IMR-90 (cell line): ENCODE measurements around the gene ZBTB39. TPM values are rescaled to one million over a fixed set of nuclear protein-coding genes. Genes with fewer than 3 reads are reported as not detected.

ENCODE experiments used
- ATAC-seq: fragments of 200-7000 bp; cut with Tn5 transposase; 2 replicates; pipeline ENCODE4 v1.9.1; 2020; ENCODE audit warnings: low read depth, mild to moderate bottlenecking, moderate library complexity
- BruUV-seq: library from RNA; stranded (reverse); fragments of 400-500 nt; replicated peaks from 2 replicates; lab custom pipeline; 2021; lab: Mats Ljungman, UMichigan
- CTCF ChIA-PET: fragments of 300-600 bp; formaldehyde crosslinking; extraction: SDS; loops from one replicate; lab custom pipeline; 2021; ENCODE audit warnings: antibody characterized with exemption; lab: Yijun Ruan, JAX
- POLR2A ChIA-PET: fragments of 300-600 bp; sonication (Branson Sonifier 250); formaldehyde crosslinking; loops from one replicate; lab custom pipeline; 2022; ENCODE audit warnings: antibody characterized with exemption; ENCODE audit not compliant: unreplicated experiment; lab: Charles Lee
- DNase-seq: peaks from one replicate; pipeline ENCODE4 v3.0.0; 2013
- H2AFZ ChIP-seq: replicated peaks from 2 replicates; pipeline ENCODE3; 2013; ENCODE audit warnings: low read length, mild to moderate bottlenecking; ENCODE audit not compliant: poor library complexity
- H2AK5ac ChIP-seq: 2 replicates; pipeline ENCODE4 v1.6.1; 2013; ENCODE audit warnings: low read depth, low read length, inconsistent platforms
- H2AK9ac ChIP-seq: replicated peaks from 2 replicates; pipeline ENCODE3; 2013; ENCODE audit warnings: mild to moderate bottlenecking, low read depth, low read length, moderate library complexity; ENCODE audit not compliant: poor library complexity
- H2BK120ac ChIP-seq: 2 replicates; pipeline ENCODE4 v1.6.1; 2013; ENCODE audit warnings: low read depth, low read length, inconsistent platforms
- H2BK15ac ChIP-seq: 3 replicates; pipeline ENCODE4 v1.6.1; 2013; ENCODE audit warnings: low read depth, low read length, inconsistent platforms
- H2BK20ac ChIP-seq: 2 replicates; pipeline ENCODE4 v1.6.1; 2013; ENCODE audit warnings: low read depth, mild to moderate bottlenecking, inconsistent platforms, low read length, moderate library complexity
- H2BK5ac ChIP-seq: 2 replicates; pipeline ENCODE4 v1.6.1; 2013; ENCODE audit warnings: mild to moderate bottlenecking, low read depth, low read length, inconsistent platforms; ENCODE audit not compliant: poor library complexity, severe bottlenecking
- H3K14ac ChIP-seq: replicated peaks from 2 replicates; pipeline ENCODE4 v1.6.1; 2013; ENCODE audit warnings: low read depth, low read length, inconsistent platforms
- H3K18ac ChIP-seq: 2 replicates; pipeline ENCODE4 v1.6.1; 2013; ENCODE audit warnings: low read depth, low read length, control low read depth
- H3K23ac ChIP-seq: 2 replicates; pipeline ENCODE4 v1.6.1; 2013; ENCODE audit warnings: low read depth, low read length, inconsistent platforms
- H3K27ac ChIP-seq: 2 replicates; pipeline ENCODE4 v1.5.1; 2013; ENCODE audit warnings: mild to moderate bottlenecking, control low read depth, low read length; ENCODE audit not compliant: insufficient read depth
- H3K27me3 ChIP-seq: 2 replicates; pipeline ENCODE4 v1.6.1; 2013; ENCODE audit warnings: low read length; ENCODE audit not compliant: control insufficient read depth, insufficient read depth
- H3K36me3 ChIP-seq: 2 replicates; pipeline ENCODE4 v1.6.1; 2013; ENCODE audit warnings: low read length, mixed read lengths; ENCODE audit not compliant: control insufficient read depth, insufficient read depth
- H3K4ac ChIP-seq: 2 replicates; pipeline ENCODE4 v1.6.1; 2013; ENCODE audit warnings: low read depth, low read length, inconsistent platforms
- H3K4me1 ChIP-seq: 2 replicates; pipeline ENCODE4 v1.6.1; 2013; ENCODE audit warnings: low read length, mixed read lengths; ENCODE audit not compliant: control insufficient read depth, insufficient read depth
- H3K4me2 ChIP-seq: 2 replicates; pipeline ENCODE4 v1.6.1; 2013; ENCODE audit warnings: low read depth, mild to moderate bottlenecking, control low read depth, low read length, moderate library complexity
- H3K4me3 ChIP-seq: 2 replicates; pipeline ENCODE4 v1.5.1; 2013; ENCODE audit warnings: low read depth, mild to moderate bottlenecking, control low read depth, low read length, moderate library complexity; ENCODE audit not compliant: insufficient read depth
- H3K56ac ChIP-seq: 2 replicates; pipeline ENCODE4 v1.6.1; 2013; ENCODE audit warnings: low read length, inconsistent platforms; ENCODE audit not compliant: insufficient read depth; ENCODE audit errors: extremely low read depth
- H3K79me1 ChIP-seq, 2 experiments: 2 replicates each; pipeline ENCODE4 v1.6.1; 2013; ENCODE audit warnings: low read length in 2 of 2, inconsistent platforms in 1 of 2, low read depth in 1 of 2
- H3K9ac ChIP-seq: 2 replicates; pipeline ENCODE4 v1.6.1; 2013; ENCODE audit warnings: low read depth, low read length, control low read depth
- H3K9me1 ChIP-seq: 2 replicates; pipeline ENCODE4 v1.6.1; 2013; ENCODE audit warnings: low read length, inconsistent platforms; ENCODE audit not compliant: insufficient read depth
- H3K9me3 ChIP-seq: 2 replicates; pipeline ENCODE4 v1.6.1; 2013; ENCODE audit warnings: low read length; ENCODE audit not compliant: control insufficient read depth, insufficient read depth
- H4K20me1 ChIP-seq: 2 replicates; pipeline ENCODE4 v1.6.1; 2013; ENCODE audit warnings: low read length, inconsistent platforms; ENCODE audit not compliant: insufficient read depth
- H4K5ac ChIP-seq: 2 replicates; pipeline ENCODE4 v1.6.1; 2013; ENCODE audit warnings: mild to moderate bottlenecking, low read depth, low read length, control low read depth
- H4K8ac ChIP-seq, 2 experiments: 2 replicates each; pipeline ENCODE4 v1.6.1; 2013; ENCODE audit warnings: low read depth in 2 of 2, low read length in 2 of 2, control low read depth in 1 of 2, inconsistent platforms in 1 of 2
- H4K91ac ChIP-seq: 2 replicates; pipeline ENCODE4 v1.6.1; 2013; ENCODE audit warnings: low read depth, low read length, inconsistent platforms; ENCODE audit not compliant: insufficient read depth
- BHLHE40 ChIP-seq: fragments of 150-350 bp; IDR thresholded peaks from 2 replicates; pipeline ENCODE4 v1.6.1; 2016; ENCODE audit warnings: mild to moderate bottlenecking, low read depth, low read length
- CEBPB ChIP-seq: IDR thresholded peaks from 2 replicates; pipeline ENCODE4 v1.6.1; 2012; ENCODE audit warnings: low read depth, low read length, improper control_type of control experiment
- CHD1 ChIP-seq: IDR thresholded peaks from 2 replicates; pipeline ENCODE4 v1.6.1; 2012; ENCODE audit warnings: low read depth, low read length, improper control_type of control experiment
- ELK1 ChIP-seq: fragments of 150-350 bp; IDR thresholded peaks from 2 replicates; pipeline ENCODE4 v1.6.1; 2016; ENCODE audit warnings: low read depth, mild to moderate bottlenecking, low read length, moderate library complexity, borderline replicate concordance
- FOS ChIP-seq: fragments of 150-350 bp; IDR thresholded peaks from 2 replicates; pipeline ENCODE4 v1.6.1; 2016; ENCODE audit warnings: low read depth, low read length
- MAFK ChIP-seq: IDR thresholded peaks from 2 replicates; pipeline ENCODE4 v1.6.1; 2012; ENCODE audit warnings: low read depth, low read length, improper control_type of control experiment
- MAZ ChIP-seq: IDR thresholded peaks from 2 replicates; pipeline ENCODE4 v1.6.1; 2012; ENCODE audit warnings: low read depth, mild to moderate bottlenecking, low read length, improper control_type of control experiment, moderate library complexity, borderline replicate concordance
- MXI1 ChIP-seq: IDR thresholded peaks from 2 replicates; pipeline ENCODE4 v1.6.1; 2012; ENCODE audit warnings: low read depth, mild to moderate bottlenecking, low read length, moderate library complexity, borderline replicate concordance
- NFE2L2 ChIP-seq: fragments of 150-350 bp; IDR thresholded peaks from 2 replicates; pipeline ENCODE4 v1.6.1; 2016; ENCODE audit warnings: low read depth, mild to moderate bottlenecking, low read length
- RCOR1 ChIP-seq: IDR thresholded peaks from 2 replicates; pipeline ENCODE4 v1.6.1; 2012; ENCODE audit warnings: mild to moderate bottlenecking, low read length, improper control_type of control experiment; ENCODE audit not compliant: insufficient replicate concordance
- WGBS, 2 experiments: methylation state at CpG; one replicate each; pipeline versions ENCODE4 v1.1.5 to v1.1.7; 2013; ENCODE audit warnings: missing lambda C conversion rate in 2 of 2; ENCODE audit not compliant: insufficient read length in 1 of 2; ENCODE audit errors: extremely low coverage in 2 of 2; 5-methylcytosine and 5-hydroxymethylcytosine counted together
- dilution Hi-C: fragments of 300-500 bp; cut with HindIII; formaldehyde crosslinking; loops from one replicate; pipeline ENCODE4 v1.14.3; 2018; ENCODE audit warnings: low sequenced_read_pairs; ENCODE audit not compliant: unreplicated experiment
- in situ Hi-C: fragments of 300-500 bp; cut with MboI; formaldehyde crosslinking; loops from 3 replicates; pipeline ENCODE4 v1.14.3; 2019; ENCODE audit warnings: low sequenced_read_pairs, inconsistent platforms, mixed read lengths
- intact Hi-C: fragments of 100-400 bp; cut with micrococcal nuclease; formaldehyde crosslinking; loops from 2 replicates; pipeline ENCODE4 v1.10.0; 2022
- polyA plus RNA-seq, 3 experiments: library from polyadenylated mRNA; depleted of rRNA; stranded (reverse); fragments of >200 nt; gene quantifications; 2 replicates each; pipeline ENCODE4 v1.2.3, GENCODE V29; 2012; ENCODE audit warnings: low replicate concordance in 1 of 3
- total RNA-seq: library from RNA; depleted of rRNA; stranded (reverse); fragments of >200 nt; gene quantifications from 2 replicates; pipeline ENCODE4 v1.2.3, GENCODE V29; 2012
- TF ChIP-seq, protein P1 (sequence below): fragments of 150-350 bp; IDR thresholded peaks from 2 replicates; pipeline ENCODE4 v1.6.1; 2017; ENCODE audit warnings: mild to moderate bottlenecking, antibody characterized with exemption, low read length, low read depth
- TF ChIP-seq, protein P2 (sequence below): conservative IDR thresholded peaks from 2 replicates; pipeline ENCODE4 v1.5.1; 2012; ENCODE audit warnings: mild to moderate bottlenecking, low read depth, low read length, improper control_type of control experiment

The ZBTB39 gene
- total and polyA plus RNA-seq, 2 of the 4 experiments (the other 2 are of a cell fraction) = 4.0 to 5.2 TPM

GRCh38 chr12:56954057-56954957 lies 52.0 kb downstream of the ZBTB39 start (continued):
- no peak for TF ChIP-seq CHD1

DNA sequence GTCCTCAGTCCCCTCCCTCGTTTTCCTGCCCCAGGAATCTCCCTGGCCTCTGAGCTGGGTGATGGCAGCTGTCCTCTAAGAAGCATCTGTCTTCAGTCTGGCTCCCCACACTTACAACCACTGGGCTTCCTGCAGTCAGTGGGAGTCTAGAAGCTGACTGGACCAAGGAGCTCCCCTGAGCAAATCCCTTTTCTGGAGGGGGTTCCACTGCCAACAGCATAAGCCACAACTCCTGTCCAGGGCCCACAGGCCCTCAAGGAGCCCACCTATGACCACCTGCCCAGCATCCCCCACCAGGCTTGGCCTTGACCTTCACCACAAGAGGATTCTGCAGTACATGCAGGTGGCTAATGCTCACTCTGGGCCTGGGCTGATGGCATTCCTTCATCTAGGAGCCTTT lies 53.0 kb downstream of the ZBTB39 start:
- ChIA-PET POLR2A (no interaction called here), CTCF (no interaction called here)
- TF ChIP-seq CEBPB = no peak
- no peak for TF ChIP-seq MAFK
- TF ChIP-seq MAZ = no peak
- TF ChIP-seq RCOR1 = no peak
- no peak for TF ChIP-seq MXI1
- TF ChIP-seq, protein P1, sequence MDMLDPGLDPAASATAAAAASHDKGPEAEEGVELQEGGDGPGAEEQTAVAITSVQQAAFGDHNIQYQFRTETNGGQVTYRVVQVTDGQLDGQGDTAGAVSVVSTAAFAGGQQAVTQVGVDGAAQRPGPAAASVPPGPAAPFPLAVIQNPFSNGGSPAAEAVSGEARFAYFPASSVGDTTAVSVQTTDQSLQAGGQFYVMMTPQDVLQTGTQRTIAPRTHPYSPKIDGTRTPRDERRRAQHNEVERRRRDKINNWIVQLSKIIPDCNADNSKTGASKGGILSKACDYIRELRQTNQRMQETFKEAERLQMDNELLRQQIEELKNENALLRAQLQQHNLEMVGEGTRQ = no peak
- TF ChIP-seq ELK1 = no peak
- no peak for TF ChIP-seq NFE2L2
- TF ChIP-seq BHLHE40 = no peak
- TF ChIP-seq FOS = no peak
- TF ChIP-seq CHD1 = no peak
- TF ChIP-seq, protein P2, sequence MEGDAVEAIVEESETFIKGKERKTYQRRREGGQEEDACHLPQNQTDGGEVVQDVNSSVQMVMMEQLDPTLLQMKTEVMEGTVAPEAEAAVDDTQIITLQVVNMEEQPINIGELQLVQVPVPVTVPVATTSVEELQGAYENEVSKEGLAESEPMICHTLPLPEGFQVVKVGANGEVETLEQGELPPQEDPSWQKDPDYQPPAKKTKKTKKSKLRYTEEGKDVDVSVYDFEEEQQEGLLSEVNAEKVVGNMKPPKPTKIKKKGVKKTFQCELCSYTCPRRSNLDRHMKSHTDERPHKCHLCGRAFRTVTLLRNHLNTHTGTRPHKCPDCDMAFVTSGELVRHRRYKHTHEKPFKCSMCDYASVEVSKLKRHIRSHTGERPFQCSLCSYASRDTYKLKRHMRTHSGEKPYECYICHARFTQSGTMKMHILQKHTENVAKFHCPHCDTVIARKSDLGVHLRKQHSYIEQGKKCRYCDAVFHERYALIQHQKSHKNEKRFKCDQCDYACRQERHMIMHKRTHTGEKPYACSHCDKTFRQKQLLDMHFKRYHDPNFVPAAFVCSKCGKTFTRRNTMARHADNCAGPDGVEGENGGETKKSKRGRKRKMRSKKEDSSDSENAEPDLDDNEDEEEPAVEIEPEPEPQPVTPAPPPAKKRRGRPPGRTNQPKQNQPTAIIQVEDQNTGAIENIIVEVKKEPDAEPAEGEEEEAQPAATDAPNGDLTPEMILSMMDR = no peak
- H3K9me3 ChIP-seq = peaks cover 3% of the 10 kb centered on the region
- no peak overlapping the region for H2AFZ ChIP-seq
- H4K20me1 ChIP-seq = no peaks in the 10 kb centered on the region
- H2BK20ac ChIP-seq = no peak overlapping the region
- dilution Hi-C loops (no loop called here), intact Hi-C loops (no loop called here), in situ Hi-C loops (no loop called here)
- H3K4me1 ChIP-seq = no peaks in the 10 kb centered on the region
- H2BK5ac ChIP-seq = no peak overlapping the region
- no CpG with 5 or more reads among the region's 1 CpG for WGBS, 2 experiments
- H2BK120ac ChIP-seq = no peak overlapping the region
- no peak overlapping the region for H4K8ac ChIP-seq
- H2AK9ac ChIP-seq = no peak overlapping the region
- H3K4ac ChIP-seq = no peak overlapping the region
- no peak overlapping the region for H3K14ac ChIP-seq
- H3K27ac ChIP-seq = no peak overlapping the region
- 0 out of 2 replicates have a peak, but pooled peaks cover 5% of the 10 kb centered on the region for H3K9me1 ChIP-seq
- no peak overlapping the region for H2AK5ac ChIP-seq
- H3K27me3 ChIP-seq = peaks cover 45% of the 10 kb centered on the region
- no peak overlapping the region for H3K4me3 ChIP-seq
- no peak overlapping the region for H4K5ac ChIP-seq
- no peak overlapping the region for H3K4me2 ChIP-seq
- no peak overlapping the region for H3K9ac ChIP-seq
- ATAC-seq = no peak
- H3K36me3 ChIP-seq = no peaks in the 10 kb centered on the region
- H3K18ac ChIP-seq = no peak overlapping the region
- H3K79me1 ChIP-seq = no peaks in the 10 kb centered on the region
- DNase-seq = no peak
- no peak overlapping the region for H3K56ac ChIP-seq
- H4K91ac ChIP-seq = no peak overlapping the region
- no TSS peak for BruUV-seq
- H2BK15ac ChIP-seq = no peak overlapping the region
- no peak overlapping the region for H3K23ac ChIP-seq
